ENCODE results near the gene NEURL1. TPM values are rescaled to one million over a fixed set of nuclear protein-coding genes. Genes with fewer than 3 reads are reported as not detected.

The NEURL1 gene
- total and polyA plus RNA-seq, 2 donors (not counting 1 experiment from before 2014, with no cell fraction given) = 0.30 to 0.57 TPM

GRCh38 chr10:103602028-103602851 is 108.7 kb downstream of the NEURL1 start:
- POLR2A ChIA-PET = interaction anchor here (0.5 kb wide), 1 partner anchor 13 kb away, joined by 4 read pairs; no protein-coding TSS in a partner anchor
- no peak for ATAC-seq (ENCODE audit: low read depth)
- Histone ChIP-seq H2AFZ (ENCODE audit: insufficient read depth, low read depth, low read length, poor library complexity, severe bottlenecking) (no peak overlapping the region), H4K20me1 (ENCODE audit: control insufficient read depth, insufficient read depth, low read length, poor library complexity, severe bottlenecking) (no peaks in the 10 kb centered on the region), H3K4me1 (ENCODE audit: control insufficient read depth in 2 of 2, insufficient read depth in 2 of 2, low read length in 2 of 2) (no peaks in the 10 kb centered on the region), H3K27ac (ENCODE audit: low read length in 2 of 2) (no peak overlapping the region), H3K4me3 (ENCODE audit: control extremely low read depth in 1 of 5, extremely low read depth in 1 of 5, insufficient read depth in 1 of 5, low read depth in 2 of 5, low read length in 4 of 5) (no peak overlapping the region), H3K79me2 (ENCODE audit: control insufficient read depth, insufficient read depth, low read length) (no peaks in the 10 kb centered on the region), H3K9me3 (ENCODE audit: control extremely low read depth in 1 of 3, control insufficient read depth in 2 of 3, insufficient read depth in 1 of 3, low read length in 2 of 3) (peaks cover 0 to 9% (median 0%) of the 10 kb centered on the region in 3 donors), H3K9ac (ENCODE audit: low read length) (no peak overlapping the region), H3K36me3 (replicated peaks in 1 of 2; ENCODE audit: control extremely low read depth in 1 of 2, control insufficient read depth in 1 of 2, extremely low read depth in 1 of 2, insufficient read depth in 2 of 2, low read length in 1 of 2) (peaks cover 0 to 9% of the 10 kb centered on the region in 2 experiments), H3K4me2 (replicated peaks; ENCODE audit: low read depth, low read length, poor library complexity, severe bottlenecking) (no peak overlapping the region), H3K27me3 (replicated peaks in 1 of 4; ENCODE audit: control extremely low read depth in 1 of 4, control insufficient read depth in 3 of 4, insufficient read depth in 4 of 4, low read length in 3 of 4) (no peaks in the 10 kb centered on the region)
- H3K4me1 Mint-ChIP-seq = no peaks in the 10 kb centered on the region
- WGBS (ENCODE audit: insufficient coverage) = 95% methylated on average over 39 of the region's 47 CpGs
- H3K27me3 Mint-ChIP-seq = no peaks in the 10 kb centered on the region
- no peak overlapping the region for H3K4me3 Mint-ChIP-seq
- H3K27ac Mint-ChIP-seq = no peak overlapping the region
- CTCF ChIA-PET = interaction anchor here (2.6 to 3.0 kb wide), 2 partner anchors 10 to 84 kb away, joined by 7 to 18 read pairs; no protein-coding TSS in a partner anchor
- intact Hi-C loops (cut with micrococcal nuclease) = no loop called here
- DNase-seq = no peak
- TF ChIP-seq CTCF (IDR thresholded peaks at IDR 0.05) (no peak), EZH2 (IDR thresholded peaks at IDR 0.05; ENCODE audit: borderline replicate concordance, insufficient read depth, low read depth, low read length, poor library complexity, severe bottlenecking) (no peak)
- H3K9me3 Mint-ChIP-seq (ENCODE audit: insufficient read depth) = no peaks in the 10 kb centered on the region

- Histone ChIP-seq H3K4me2 (replicated peaks; ENCODE audit: low read depth, low read length, poor library complexity, severe bottlenecking) (no peak overlapping the region), H3K4me3 (ENCODE audit: control extremely low read depth in 1 of 5, extremely low read depth in 1 of 5, insufficient read depth in 1 of 5, low read depth in 2 of 5, low read length in 4 of 5) (no peak overlapping the region), H3K9me3 (ENCODE audit: control extremely low read depth in 1 of 3, control insufficient read depth in 2 of 3, insufficient read depth in 1 of 3, low read length in 2 of 3) (peaks cover 0 to 9% (median 0%) of the 10 kb centered on the region in 3 donors), H3K36me3 (replicated peaks in 1 of 2; ENCODE audit: control extremely low read depth in 1 of 2, control insufficient read depth in 1 of 2, extremely low read depth in 1 of 2, insufficient read depth in 2 of 2, low read length in 1 of 2) (peaks cover 0 to 9% of the 10 kb centered on the region in 2 experiments), H3K79me2 (ENCODE audit: control insufficient read depth, insufficient read depth, low read length) (no peaks in the 10 kb centered on the region), H4K20me1 (ENCODE audit: control insufficient read depth, insufficient read depth, low read length, poor library complexity, severe bottlenecking) (no peaks in the 10 kb centered on the region), H3K27me3 (replicated peaks in 1 of 4; ENCODE audit: control extremely low read depth in 1 of 4, control insufficient read depth in 3 of 4, insufficient read depth in 4 of 4, low read length in 3 of 4) (no peaks in the 10 kb centered on the region), H3K27ac (ENCODE audit: low read length in 2 of 2) (no peak overlapping the region), H2AFZ (ENCODE audit: insufficient read depth, low read depth, low read length, poor library complexity, severe bottlenecking) (no peak overlapping the region), H3K9ac (ENCODE audit: low read length) (no peak overlapping the region), H3K4me1 (ENCODE audit: control insufficient read depth in 2 of 2, insufficient read depth in 2 of 2, low read length in 2 of 2) (no peaks in the 10 kb centered on the region)
- CTCF ChIA-PET = interaction anchor here (2.6 to 3.0 kb wide), 2 partner anchors 10 to 83 kb away, joined by 7 to 18 read pairs; no protein-coding TSS in a partner anchor
- TF ChIP-seq CTCF (IDR thresholded peaks at IDR 0.05) (no peak), EZH2 (IDR thresholded peaks at IDR 0.05; ENCODE audit: borderline replicate concordance, insufficient read depth, low read depth, low read length, poor library complexity, severe bottlenecking) (no peak)
- Mint-ChIP-seq H3K9me3 (ENCODE audit: insufficient read depth) (no peaks in the 10 kb centered on the region), H3K27ac (no peak overlapping the region), H3K4me3 (no peak overlapping the region), H3K27me3 (no peaks in the 10 kb centered on the region), H3K4me1 (no peaks in the 10 kb centered on the region)
- intact Hi-C loops (cut with micrococcal nuclease) = no loop called here
- ATAC-seq (ENCODE audit: low read depth) = no peak
- WGBS (ENCODE audit: insufficient coverage) = 97% methylated on average over 16 of the region's 16 CpGs
- DNase-seq = no peak
- POLR2A ChIA-PET = no interaction called here
Observed at GRCh38 chr10:103602852-103603155, 109.3 kb downstream of the NEURL1 start.
